Activated T-cell treated with anti-CD3 and anti-CD28 coated beads, Interleukin-2, amount 50 U/mL, for 48 hours (primary cell): ENCODE measurements around the gene CSK.
A peak's percentile ranks its signal among the peaks of the same experiment; 100 is the strongest.
"Not testable (repeated sequence)": the region's sequence is repeated elsewhere in the genome, so short reads cannot be mapped to it uniquely, and the experiment has no call there.

Source experiments
- DNase-seq, 2 experiments: peaks; one replicate each; pipeline ENCODE4 v3.0.0-alpha.2; 2020

Gene CSK

DNA sequence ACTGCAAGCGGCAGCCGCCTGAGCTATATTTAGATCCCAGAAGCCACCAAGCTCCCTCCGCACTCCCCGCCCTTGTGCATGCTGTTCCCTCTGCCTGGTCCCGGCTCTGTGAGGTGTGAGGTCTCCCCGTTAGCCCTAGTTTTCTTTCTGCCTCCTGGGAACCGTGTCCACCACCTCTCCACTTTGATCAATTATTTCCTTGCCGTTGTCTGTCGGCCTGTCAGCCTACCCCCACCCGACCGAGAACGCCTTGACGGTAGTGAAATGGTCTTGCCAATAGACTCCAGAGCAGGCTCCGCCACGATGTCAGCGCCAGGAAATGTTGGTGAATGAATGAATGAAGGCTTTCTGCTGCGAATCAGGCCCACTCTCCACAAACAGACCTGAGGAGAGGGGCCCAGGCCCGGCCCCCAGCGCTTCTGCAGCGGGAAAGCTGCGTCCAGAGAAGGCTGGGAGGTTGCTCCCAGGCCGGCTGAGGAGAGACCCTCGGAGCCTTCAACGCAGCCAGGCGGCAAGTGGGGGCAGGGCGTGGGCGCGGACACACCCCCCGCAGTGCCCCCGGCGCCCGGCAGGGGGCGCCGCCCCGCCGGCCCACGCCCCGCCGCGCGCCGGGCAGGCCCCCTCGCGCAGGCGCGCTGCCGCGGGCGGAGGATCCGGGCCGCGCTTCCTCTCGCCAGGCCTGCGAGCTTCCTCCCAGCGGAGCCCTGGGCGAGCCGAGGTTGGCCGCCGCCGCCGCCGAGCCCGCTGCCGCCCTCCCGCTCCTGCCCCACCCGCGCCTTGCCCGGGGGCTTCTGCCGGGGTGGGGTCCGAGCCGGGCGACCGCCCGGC is at the start of gene CSK:
TSS of gene CSK (plus strand) at position 650 of the 828 bp plus-strand sequence. CDS start 16,218 bp downstream, outside the sequence.
- peak; percentile 81 to 85 for DNase-seq

DNA sequence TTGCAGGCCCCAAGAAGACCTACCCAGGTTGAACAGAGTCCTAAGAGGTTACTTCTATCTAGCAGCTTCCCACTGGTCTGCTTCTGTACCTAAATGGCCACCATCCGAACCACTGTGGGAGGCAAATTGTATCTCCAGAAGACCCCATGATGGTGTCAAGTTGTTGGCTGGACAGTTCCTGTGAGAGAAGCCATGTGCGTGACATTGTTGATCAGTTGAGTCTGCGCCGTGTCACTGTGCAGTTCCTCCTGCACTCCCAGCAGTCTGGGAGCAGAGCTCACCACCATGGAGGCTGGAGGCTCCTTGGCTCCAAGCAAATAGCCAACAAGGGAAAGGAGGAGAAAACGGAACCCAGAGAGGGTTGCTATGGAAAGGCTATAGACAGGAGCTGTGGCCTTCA is 49.0 kb upstream of the CSK start:
- no peak for DNase-seq

DNA sequence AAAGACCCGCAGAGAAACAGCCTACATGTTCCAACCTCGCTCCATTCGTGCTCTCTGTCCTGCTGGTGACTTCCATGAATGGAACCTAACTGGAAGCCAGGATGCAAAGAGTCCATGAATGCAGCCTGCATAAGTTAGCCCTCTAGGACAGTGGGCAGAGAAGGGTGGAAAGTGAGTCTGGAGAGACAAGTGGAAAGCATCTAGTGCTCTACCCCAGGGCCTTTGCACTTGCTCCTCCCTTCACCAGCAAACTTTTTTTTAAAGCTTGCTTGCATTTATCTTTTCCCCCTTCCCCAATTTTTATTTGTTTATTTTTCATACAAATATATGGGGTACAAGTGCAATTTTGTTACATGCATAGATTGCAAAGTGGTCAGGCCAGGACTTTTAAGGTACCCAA is 48.6 kb upstream of the CSK start:
- DNase-seq = no peak

DNA sequence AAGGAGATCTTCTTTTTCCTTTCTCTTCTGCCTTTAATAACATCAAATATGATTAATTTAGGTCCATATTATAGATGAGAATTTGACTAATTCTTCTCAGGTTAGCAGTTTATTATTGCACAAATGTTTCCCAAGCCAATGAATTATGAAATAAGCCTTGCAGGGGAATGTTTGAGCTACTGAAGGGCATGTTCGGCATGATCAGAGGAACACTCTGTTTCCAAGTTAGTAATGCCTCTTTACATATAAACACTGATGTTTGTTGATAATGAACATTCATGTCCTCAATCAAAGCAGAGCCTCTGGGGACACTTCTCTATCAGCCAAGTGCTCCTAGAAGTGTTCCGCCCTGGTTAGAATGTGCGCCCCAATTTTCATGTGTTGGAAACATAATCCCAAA is 46.6 kb upstream of the CSK start:
- DNase-seq = no peak

DNA sequence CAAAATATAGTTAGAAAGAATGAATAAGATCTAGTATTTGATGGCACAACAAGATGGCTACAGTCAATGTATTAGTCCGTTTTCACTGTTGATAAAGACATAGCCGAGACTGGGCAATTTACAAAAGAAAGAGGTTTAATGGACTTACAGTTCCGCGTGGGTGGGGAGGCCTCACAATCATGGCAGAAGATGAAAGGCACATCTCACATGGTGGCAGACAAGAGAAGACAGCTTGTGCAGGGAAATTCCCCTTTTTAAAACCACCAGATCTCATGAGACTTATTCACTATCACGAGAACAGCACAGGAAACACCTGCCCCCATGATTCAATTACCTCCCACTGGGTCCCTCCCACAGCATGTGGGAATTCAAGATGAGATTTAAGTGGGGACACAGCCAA is 43.6 kb upstream of the CSK start:
- DNase-seq = not testable (repeated sequence)

DNA sequence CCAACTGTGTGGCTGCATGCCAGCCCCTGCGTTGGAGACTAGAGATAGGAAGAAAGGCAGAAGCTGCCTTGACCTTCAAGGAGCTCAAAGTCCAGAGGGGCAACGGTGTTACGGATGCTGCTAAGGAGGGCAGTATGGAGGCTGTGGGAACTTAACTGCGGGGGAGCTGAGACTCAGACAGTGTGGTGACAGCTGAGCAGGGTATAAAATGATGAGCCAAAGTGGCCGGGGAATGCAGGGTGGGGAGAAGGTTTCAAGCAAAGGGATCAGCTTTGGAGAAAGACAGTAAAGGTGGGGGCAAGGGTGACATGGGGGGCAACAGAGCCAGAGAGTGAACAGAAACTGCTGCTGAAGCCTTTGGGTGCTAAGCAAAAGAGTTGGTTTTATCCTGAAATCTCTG is 39.5 kb upstream of the CSK start:
- DNase-seq = no peak

DNA sequence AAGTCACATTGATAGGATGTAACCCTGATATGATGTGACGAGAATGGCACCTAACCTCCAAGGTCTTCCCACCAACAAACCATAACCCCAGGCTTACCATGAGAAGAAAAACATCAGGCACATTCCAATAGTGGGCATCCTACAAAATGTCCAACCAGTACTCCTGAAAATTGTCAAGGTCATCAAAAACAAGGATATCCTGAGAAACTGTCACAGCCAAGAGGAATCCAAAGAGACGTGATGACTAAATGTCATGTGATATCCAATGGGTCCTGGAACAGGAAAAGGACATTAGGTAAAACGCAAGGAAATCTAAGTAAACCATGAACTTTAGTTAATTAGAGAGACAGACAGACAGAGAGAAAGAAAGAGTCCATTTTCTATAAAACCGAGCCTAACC is 35.5 kb upstream of the CSK start:
- DNase-seq = no peak

DNA sequence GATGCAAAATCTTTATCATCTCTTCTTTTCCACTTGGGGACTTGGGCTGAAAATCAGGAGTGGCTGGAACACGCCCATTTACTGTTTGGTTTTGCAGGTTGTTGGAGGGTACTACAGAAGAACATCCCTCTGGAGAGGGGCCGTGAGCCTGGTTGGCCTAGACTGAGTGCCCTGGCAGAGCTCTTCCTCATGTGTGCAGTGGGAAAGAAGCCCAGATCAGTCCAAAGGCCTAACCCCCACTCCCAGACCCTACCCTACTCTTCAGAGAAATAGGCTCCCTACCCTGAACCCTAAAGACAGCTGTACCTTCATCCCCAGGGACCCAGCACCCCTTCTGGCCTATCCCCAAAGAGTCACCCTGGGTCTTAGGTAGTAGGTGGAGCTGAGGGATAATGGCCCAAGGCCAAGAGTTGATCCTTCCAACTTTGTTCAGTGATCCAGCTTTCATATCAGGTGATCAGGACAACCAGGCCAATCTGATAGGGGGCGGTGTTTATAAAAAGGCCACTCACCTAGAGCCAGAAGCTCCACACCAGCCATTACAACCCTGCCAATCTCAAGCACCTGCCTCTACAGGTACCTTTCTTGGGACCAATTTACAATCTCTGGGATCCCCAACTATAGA is 33.4 kb upstream of the CSK start, which contains the start of gene CYP1A2:
TSS of gene CYP1A2 (plus strand) at position 524 of the 625 bp plus-strand sequence. CDS start 894 bp downstream, outside the sequence.
- DNase-seq = no peak

DNA sequence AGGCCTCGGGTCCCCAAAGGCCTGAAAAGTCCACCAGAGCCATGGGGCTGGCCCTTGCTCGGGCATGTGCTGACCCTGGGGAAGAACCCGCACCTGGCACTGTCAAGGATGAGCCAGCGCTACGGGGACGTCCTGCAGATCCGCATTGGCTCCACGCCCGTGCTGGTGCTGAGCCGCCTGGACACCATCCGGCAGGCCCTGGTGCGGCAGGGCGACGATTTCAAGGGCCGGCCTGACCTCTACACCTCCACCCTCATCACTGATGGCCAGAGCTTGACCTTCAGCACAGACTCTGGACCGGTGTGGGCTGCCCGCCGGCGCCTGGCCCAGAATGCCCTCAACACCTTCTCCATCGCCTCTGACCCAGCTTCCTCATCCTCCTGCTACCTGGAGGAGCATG is 32.0 kb upstream of the CSK start:
- no peak for DNase-seq

DNA sequence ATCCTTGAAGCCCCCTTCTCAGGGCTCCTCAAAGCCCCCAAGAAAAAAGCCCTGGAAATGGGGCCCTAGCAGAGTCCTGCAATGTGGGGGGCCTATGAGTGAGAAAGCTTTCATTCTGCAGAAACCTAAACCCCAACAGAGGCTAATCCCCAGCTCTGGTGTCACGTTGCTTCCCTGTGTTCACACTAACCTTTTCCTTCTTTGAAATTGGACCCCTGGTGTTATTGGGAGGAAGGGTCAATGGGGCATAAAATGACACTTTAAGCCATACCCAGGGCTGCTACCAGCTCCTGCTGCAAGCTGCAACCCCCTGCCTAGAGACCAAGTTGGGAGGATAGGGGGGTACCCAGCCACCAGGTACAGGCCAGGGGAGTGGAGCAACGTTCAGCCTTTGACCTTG is 31.1 kb upstream of the CSK start:
- no peak for DNase-seq

DNA sequence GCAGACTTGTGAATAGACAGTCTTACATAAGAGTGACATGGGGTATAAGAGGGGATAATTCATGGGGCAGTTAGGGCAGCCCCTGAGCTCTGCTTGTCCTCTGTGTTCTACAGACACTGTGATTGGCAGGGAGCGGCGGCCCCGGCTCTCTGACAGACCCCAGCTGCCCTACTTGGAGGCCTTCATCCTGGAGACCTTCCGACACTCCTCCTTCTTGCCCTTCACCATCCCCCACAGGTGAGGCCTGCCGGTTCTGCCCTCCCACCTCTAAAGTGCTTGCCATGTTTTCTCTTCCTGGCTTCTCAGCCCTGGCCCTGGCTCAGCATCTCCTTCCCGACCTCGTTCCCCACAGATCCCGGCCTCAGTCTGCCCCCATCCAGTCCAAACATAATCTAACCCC is 29.9 kb upstream of the CSK start:
- no peak for DNase-seq

DNA sequence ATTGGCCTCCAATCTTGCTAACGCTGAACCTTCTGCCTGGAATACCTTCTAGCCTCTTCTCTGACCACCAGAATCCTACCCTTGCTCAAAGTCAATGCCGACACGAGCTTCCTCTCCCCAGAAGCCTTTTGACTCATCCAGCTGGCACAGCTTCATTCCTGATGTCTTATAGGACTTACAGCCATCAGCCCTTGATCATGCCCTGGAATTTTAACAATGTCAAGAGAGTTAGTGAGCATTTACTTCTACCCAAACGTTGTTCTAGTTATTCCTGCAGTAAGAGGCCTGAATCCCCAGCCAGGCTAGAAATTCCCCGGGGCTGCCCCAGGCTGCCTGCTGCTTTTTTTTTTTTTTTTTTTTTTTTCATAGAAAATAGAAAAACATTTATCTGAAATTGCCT is 29.3 kb upstream of the CSK start:
- DNase-seq = no peak

DNA sequence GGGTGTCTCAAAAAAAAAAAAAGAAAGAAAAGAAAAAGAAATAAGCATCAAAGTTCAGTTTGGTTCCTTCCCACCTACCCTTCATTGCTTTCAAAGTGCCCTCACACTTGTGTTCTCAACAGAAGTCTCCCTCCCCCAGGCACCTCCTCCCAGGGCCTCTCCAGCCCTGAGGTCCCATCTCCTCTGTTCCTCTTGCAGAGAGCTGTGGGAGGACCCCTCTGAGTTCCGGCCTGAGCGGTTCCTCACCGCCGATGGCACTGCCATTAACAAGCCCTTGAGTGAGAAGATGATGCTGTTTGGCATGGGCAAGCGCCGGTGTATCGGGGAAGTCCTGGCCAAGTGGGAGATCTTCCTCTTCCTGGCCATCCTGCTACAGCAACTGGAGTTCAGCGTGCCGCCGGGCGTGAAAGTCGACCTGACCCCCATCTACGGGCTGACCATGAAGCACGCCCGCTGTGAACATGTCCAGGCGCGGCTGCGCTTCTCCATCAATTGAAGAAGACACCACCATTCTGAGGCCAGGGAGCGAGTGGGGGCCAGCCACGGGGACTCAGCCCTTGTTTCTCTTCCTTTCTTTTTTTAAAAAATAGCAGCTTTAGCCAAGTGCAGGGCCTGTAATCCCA is 27.2 kb upstream of the CSK start:
- no peak for DNase-seq

DNA sequence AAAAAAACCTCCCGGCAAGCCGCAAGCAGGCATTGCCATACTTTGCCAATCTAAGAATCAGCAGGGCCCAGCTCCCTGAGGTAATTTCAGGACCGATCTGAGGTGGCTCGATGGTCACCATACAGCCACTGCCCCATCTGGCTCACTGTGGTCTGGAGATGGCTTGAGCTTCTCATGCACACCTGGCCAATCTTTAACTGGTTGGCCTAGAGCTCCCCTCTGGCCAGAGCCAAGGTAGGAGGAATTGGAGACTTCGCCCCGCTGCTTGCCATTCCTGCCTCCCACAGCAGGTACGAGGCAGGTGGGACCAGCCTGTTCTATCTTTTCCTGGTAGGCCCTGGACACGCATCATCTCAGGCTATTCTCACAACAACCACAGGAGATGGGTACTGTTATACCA is 23.1 kb upstream of the CSK start:
- DNase-seq = no peak

DNA sequence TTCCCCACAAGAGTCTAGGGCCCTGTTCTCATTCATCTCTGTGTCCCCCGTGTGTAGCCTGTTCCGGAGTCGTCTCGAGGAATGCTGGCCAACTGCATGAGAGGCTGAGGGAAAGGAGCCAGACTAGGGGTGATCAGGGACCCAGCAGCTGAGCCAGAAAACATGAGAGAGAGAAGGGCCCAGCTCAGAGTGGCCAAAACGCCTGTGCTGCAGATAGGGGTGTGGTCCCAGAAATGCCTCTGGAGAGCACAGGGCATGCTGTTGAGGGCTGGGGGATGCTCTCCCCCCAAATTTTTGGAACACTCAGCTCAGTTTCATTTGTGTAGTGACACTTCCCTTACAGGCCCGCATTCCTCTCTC is 19.1 kb upstream of the CSK start:
- DNase-seq = no peak

DNA sequence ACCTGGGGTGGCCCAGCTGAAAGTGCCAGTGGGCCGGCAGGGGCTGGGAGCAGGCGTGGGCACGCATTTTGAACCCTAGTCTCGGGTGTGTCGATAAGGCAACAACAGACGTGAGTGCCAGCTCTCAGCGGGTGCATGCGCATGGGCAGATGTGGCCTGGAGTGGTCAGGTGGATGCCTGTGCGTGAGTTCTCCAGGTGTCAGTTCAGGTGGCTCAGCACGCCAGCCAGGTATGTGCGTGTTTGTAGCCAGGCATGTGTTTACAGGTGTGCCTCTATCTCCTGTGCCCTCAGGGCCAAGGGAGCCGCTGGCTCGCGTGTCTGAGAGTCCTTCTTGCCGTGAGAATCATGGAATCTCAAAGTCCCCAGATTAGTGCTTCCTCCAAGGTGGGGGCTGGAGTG is 18.5 kb upstream of the CSK start:
- DNase-seq = no peak

DNA sequence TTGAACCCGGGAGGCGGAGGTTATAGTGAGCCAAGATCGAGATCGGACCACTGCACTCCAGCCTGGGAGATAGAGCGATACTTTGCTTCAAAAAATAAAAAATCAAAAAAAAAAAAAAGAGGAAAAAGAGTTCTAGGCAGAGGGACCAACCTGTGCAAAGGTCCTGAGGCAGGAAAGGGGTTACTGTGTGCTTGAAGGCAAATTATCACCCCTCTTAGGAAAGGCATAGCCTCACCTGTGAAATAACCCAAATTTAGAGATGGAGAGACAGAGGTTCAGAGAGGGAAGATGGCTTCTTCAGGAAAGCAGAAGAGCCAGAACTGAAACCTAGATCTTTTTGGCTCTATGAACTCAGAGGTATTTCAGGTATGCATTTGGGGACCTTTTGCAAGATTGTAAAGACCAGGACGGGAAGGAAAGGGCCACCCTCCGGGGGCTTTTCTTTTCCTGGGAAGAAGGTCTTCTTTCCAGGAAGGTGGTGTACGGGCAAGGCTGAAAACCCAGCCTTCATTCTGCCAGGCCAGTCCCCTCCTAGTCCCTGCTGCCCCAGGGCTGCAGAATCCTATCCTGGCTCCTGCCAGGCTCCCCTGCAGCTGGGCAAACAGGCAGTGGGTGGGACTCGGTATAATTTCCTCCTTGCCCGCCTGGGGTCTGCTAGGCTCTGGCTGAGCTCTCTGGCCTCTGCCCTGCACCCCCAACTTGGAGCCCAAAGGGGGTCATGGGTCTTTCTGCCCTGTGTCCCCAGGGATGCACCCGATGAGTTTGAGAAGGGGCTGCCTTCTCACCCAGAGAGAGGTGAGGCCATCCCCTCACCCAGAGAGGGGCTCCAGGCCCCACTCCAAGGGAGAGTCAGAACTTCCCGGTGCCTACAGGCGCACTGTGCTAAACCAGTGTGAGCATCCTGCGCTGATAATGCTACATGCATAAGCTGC is 14.4 kb upstream of the CSK start:
- no peak for DNase-seq

DNA sequence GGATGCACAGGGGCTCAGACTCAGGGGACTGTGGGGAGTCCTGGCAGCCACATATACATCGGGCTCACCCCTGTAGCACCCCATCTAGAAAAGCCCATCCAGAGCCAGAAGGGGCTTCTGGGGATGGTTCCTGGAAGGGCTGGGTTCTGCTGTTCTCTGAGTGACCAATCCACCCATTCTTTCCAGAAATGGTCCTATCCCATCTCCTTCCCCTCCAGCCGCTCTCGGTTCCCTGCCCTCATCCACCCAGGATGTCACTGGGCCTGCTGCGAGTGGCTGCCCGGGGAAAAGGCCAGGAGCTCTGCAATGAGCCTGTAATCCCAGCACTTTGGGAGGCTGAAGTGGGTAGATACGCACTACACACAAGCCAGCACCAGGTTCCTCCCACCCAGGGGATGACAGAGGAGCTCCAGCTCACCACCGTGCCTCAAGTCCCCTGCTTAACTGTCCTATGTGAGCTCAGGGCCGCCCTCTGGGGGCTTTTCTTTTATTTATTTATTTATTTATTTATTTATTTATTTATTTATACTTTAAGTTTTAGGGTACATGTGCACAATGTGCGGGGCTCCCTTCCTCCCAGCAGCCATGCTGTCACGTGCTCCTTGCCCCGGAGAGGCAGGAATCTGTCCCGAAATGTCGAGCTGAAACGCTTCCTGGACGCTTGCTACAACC is 13.6 kb upstream of the CSK start:
- DNase-seq = no peak

DNA sequence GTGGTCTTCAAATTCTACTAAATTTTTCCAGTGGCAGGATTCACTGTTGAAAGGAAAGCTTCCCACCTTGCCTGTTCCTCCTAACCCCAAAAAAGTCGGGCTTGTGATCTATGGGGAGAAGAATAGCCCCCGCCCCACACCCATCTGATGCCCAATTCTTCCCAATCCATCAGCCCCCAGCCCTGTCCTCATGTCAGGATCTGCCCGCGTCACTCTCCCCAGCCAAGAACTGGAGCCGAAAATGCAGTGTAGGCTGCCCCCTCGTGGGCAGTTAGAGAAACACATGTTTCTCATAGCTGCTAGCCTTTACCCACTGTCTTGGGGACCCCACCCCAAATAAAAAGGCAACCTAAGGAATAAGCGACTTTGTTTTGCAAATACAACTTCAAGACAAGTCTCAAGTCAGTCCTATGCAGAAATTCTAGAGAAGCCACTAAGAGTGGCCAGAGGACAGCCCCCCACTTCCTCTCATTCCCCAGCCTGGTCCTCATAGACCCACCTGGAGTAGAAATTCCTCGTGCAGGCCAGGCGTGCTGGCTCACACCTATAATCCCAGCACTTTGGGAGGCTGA is 13.0 kb upstream of the CSK start:
- DNase-seq = peak; percentile 69 to 75

DNA sequence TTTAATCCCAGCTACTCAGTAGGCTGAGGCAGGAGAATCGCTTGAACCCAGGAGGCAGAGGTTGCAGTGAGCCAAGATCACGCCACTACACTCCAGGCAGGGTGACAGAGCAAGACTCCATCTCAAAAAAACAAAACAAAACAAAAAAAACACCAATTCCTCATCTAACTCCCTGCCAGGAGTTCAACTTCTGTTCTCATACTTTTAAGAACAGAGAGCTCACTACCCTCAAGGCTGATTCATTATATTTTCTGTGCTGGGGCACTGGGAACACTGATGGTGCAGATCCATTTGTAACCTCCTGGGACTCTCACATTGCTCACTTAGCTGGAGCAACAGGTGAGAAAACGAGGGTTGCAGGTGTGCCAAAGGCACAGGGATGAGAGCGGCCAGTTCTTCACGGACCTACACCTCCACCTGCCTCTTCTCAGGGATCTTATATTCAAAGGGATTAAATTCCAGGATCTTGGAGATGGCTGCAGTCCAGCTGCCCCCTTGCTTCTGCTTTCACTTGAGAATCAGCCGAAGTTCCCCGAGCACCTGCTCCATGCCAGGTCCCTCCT is 12.3 kb upstream of the CSK start:
- no peak for DNase-seq

DNA sequence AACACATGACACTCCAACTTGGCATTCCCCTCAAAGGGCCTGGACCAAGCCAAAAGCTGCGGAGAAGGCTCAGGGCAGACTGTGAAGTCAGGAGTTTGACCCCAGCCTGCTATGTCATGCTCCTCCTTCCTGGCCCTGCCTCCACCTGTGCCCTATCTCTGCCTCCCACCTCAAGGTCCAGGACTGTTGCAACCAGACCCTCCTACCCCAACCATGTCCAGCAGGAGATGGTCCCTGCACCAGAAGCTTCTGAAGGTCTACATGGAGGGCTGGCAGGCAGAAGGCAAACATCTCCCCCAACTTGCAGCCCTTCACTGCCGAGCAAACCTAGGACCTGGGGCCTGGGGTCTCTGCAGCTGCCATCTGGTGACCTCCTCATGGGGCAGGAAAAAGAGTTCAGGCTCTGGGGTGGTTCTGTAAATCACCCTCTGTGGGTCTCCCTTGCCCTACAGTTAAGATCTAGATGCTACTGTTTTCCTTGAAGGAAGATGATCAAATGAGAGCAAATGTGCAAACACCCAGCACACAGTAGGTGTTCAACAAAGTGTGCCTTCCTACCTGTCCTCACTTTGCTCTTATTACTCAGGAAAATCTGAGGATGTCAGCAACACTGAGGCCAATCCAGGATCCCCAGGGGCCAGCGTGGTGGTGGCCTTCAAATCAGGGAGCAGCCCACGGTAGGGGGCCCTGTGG is 11.5 kb upstream of the CSK start:
- no peak for DNase-seq
